Measurements from ENCODE around the gene TAP1. TPM values are rescaled to one million over a fixed set of nuclear protein-coding genes. Genes with fewer than 3 reads are reported as not detected.

Gene TAP1
- total RNA-seq, 1 donor from 2014 or later, result 60.4 TPM

- Histone ChIP-seq H3K4me3 (no peak overlapping the region), H3K27ac (no peak overlapping the region), H3K27me3 (peaks cover 16% of the 10 kb centered on the region), H3K36me3 (no peaks in the 10 kb centered on the region), H3K9me3 (no peaks in the 10 kb centered on the region), H3K4me1 (no peaks in the 10 kb centered on the region)
- intact Hi-C loops (cut with DNase I), result no loop called here
- TF ChIP-seq, protein P1, sequence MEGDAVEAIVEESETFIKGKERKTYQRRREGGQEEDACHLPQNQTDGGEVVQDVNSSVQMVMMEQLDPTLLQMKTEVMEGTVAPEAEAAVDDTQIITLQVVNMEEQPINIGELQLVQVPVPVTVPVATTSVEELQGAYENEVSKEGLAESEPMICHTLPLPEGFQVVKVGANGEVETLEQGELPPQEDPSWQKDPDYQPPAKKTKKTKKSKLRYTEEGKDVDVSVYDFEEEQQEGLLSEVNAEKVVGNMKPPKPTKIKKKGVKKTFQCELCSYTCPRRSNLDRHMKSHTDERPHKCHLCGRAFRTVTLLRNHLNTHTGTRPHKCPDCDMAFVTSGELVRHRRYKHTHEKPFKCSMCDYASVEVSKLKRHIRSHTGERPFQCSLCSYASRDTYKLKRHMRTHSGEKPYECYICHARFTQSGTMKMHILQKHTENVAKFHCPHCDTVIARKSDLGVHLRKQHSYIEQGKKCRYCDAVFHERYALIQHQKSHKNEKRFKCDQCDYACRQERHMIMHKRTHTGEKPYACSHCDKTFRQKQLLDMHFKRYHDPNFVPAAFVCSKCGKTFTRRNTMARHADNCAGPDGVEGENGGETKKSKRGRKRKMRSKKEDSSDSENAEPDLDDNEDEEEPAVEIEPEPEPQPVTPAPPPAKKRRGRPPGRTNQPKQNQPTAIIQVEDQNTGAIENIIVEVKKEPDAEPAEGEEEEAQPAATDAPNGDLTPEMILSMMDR (IDR thresholded peaks at IDR 0.05), result no peak
- DNase-seq, result no peak
- ATAC-seq, result no peak
These were observed 50.1 kb downstream of the TAP1 start for GRCh38 chr6:32803416-32803815.

DNA sequence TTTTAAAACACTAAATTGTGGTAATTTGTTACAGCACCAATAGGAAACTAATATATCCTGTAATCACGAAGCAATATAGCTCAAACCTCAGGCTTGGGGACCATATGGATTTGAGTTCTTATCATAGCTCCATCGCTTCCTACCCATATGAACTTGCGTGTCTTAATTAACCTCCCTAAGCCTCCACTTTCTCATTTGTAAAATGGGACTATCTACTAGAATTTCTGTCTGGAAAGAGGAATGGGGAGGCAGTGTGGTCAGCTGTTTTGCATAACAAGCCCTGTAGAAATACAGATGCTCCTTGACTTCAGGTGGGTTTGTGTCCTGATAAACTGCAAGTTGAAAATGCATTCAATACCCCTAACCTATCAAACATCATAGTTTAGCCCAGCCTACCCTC lies 53.8 kb downstream of the TAP1 start:
- Histone ChIP-seq H3K36me3 (no peaks in the 10 kb centered on the region), H3K27ac (no peak overlapping the region), H3K27me3 (peaks cover 10% of the 10 kb centered on the region), H3K4me1 (no peaks in the 10 kb centered on the region), H3K9me3 (no peaks in the 10 kb centered on the region), H3K4me3 (no peak overlapping the region)
- DNase-seq (no peak), ATAC-seq (no peak)
- TF ChIP-seq, protein P1 (IDR thresholded peaks at IDR 0.05), result no peak
- intact Hi-C loops (cut with DNase I), result loop anchor here (5.0 kb wide), 1 partner anchor 387 kb away; no protein-coding TSS in a partner anchor

GRCh38 chr6:32799168-32799567 lies 54.3 kb downstream of the TAP1 start:
- TF ChIP-seq, protein P1 (IDR thresholded peaks at IDR 0.05), result no peak
- intact Hi-C loops (cut with DNase I), result loop anchor here (5.0 kb wide), 1 partner anchor 387 kb away; no protein-coding TSS in a partner anchor
- peaks cover 10% of the 10 kb centered on the region for H3K27me3 ChIP-seq
- DNase-seq (no peak), ATAC-seq (no peak)
- H3K4me3 ChIP-seq, result no peak overlapping the region
- no peaks in the 10 kb centered on the region for H3K9me3 ChIP-seq
- H3K36me3 ChIP-seq, result no peaks in the 10 kb centered on the region
- no peaks in the 10 kb centered on the region for H3K4me1 ChIP-seq
- H3K27ac ChIP-seq, result no peak overlapping the region

GRCh38 chr6:32796848-32797776 lies 56.4 kb downstream of the TAP1 start:
- ATAC-seq (peak; percentile 85), DNase-seq (peak; percentile 83)
- Histone ChIP-seq H3K27me3 (peaks cover 11% of the 10 kb centered on the region), H3K27ac (no peak overlapping the region), H3K4me1 (no peaks in the 10 kb centered on the region), H3K4me3 (peak overlapping the region; percentile 17), H3K9me3 (no peaks in the 10 kb centered on the region), H3K36me3 (no peaks in the 10 kb centered on the region)
- TF ChIP-seq, protein P1 (IDR thresholded peaks at IDR 0.05), result peak; percentile 92
- intact Hi-C loops (cut with DNase I), result loop anchor here (5.0 kb wide), 1 partner anchor 385 kb away; no protein-coding TSS in a partner anchor

Other genes with a start within 250 kb of the TAP1 start
- 111 TPM for gene HLA-DQA1, start 216.3 kb downstream of the TAP1 start, total RNA-seq
- gene HLA-DQB1, start 187.0 kb downstream of the TAP1 start, total RNA-seq, result 94.9 TPM
- 51.7 TPM for gene HLA-DQA2, start 112.3 kb downstream of the TAP1 start, total RNA-seq
- gene HLA-DQB2, start 90.2 kb downstream of the TAP1 start, total RNA-seq, result 62.8 TPM
- gene HLA-DOB, start 36.7 kb downstream of the TAP1 start, total RNA-seq, result 0.64 TPM
- 56.4 TPM for gene TAP2, start 15.0 kb downstream of the TAP1 start, total RNA-seq
- gene PSMB8, start 9.7 kb downstream of the TAP1 start, total RNA-seq, result 86.9 TPM
- 47.2 TPM for gene PSMB9, start 488 bp upstream of the TAP1 start, total RNA-seq
- 140 TPM for gene HLA-DMB, start 87.3 kb upstream of the TAP1 start, total RNA-seq
- 197 TPM for gene HLA-DMA, start 99.4 kb upstream of the TAP1 start, total RNA-seq
- gene BRD2, start 114.9 kb upstream of the TAP1 start, total RNA-seq, result 155 TPM
- gene HLA-DOA, start 155.9 kb upstream of the TAP1 start, total RNA-seq, result 25.2 TPM
- gene HLA-DPA1, start 219.9 kb upstream of the TAP1 start, total RNA-seq, result 491 TPM
- 385 TPM for gene HLA-DPB1, start 222.3 kb upstream of the TAP1 start, total RNA-seq

Data from upper lobe of right lung (tissue), 1 donor.